MM.1S (cell line): ENCODE data around the gene SLC6A3.

Experiments used
- DNase-seq: peaks from one replicate; pipeline ENCODE4 v3.0.0-alpha.2; 2015
- H2AFZ ChIP-seq: fragments of 300-600 bp; sonication (generic); 2 replicates; pipeline ENCODE4 v1.6.0; 2016; ENCODE audit warnings: antibody characterized with exemption, low read length
- H3F3A ChIP-seq: fragments of 300-600 bp; sonication (generic); 2 replicates; pipeline ENCODE4 v1.6.1; 2016; ENCODE audit warnings: mild to moderate bottlenecking, antibody characterized with exemption, low read length, moderate library complexity, mixed read lengths; ENCODE audit not compliant: insufficient read depth
- H3K27ac ChIP-seq: fragments of 300-600 bp; sonication (generic); 2 replicates; pipeline ENCODE4 v1.5.1; 2016; ENCODE audit warnings: mild to moderate bottlenecking, low read length
- H3K27me3 ChIP-seq: fragments of 300-600 bp; sonication (generic); replicated peaks from 2 replicates; pipeline ENCODE4 v1.6.0; 2016; ENCODE audit warnings: low read length; ENCODE audit not compliant: insufficient read depth
- H3K36me3 ChIP-seq: fragments of 300-600 bp; sonication (generic); replicated peaks from 2 replicates; pipeline ENCODE4 v1.6.1; 2016; ENCODE audit warnings: mild to moderate bottlenecking, low read length, mixed read lengths; ENCODE audit not compliant: insufficient read depth
- H3K4me1 ChIP-seq: fragments of 300-600 bp; sonication (generic); 2 replicates; pipeline ENCODE4 v1.6.1; 2016; ENCODE audit warnings: low read length, mixed read lengths
- H3K4me2 ChIP-seq: fragments of 300-600 bp; sonication (generic); 2 replicates; pipeline ENCODE4 v1.6.0; 2016; ENCODE audit warnings: low read depth, low read length
- H3K4me3 ChIP-seq: fragments of 300-600 bp; sonication (generic); 2 replicates; pipeline ENCODE4 v1.5.1; 2016; ENCODE audit warnings: low read length, mixed read lengths
- H3K79me2 ChIP-seq: fragments of 300-600 bp; sonication (generic); 2 replicates; pipeline ENCODE4 v1.6.1; 2016; ENCODE audit warnings: mixed run types, low read length, mixed read lengths
- H3K9ac ChIP-seq: fragments of 300-600 bp; sonication (generic); 2 replicates; pipeline ENCODE4 v1.6.1; 2016; ENCODE audit warnings: low read length, mixed read lengths
- H3K9me2 ChIP-seq: fragments of 300-600 bp; sonication (generic); replicated peaks from 2 replicates; pipeline ENCODE4 v1.6.1; 2016; ENCODE audit warnings: mild to moderate bottlenecking, low read length, mixed read lengths; ENCODE audit not compliant: insufficient read depth
- H3K9me3 ChIP-seq: fragments of 300-600 bp; sonication (generic); replicated peaks from 2 replicates; pipeline ENCODE4 v1.6.1; 2016; ENCODE audit warnings: mild to moderate bottlenecking, low read length, mixed read lengths; ENCODE audit not compliant: insufficient read depth
- H4K20me1 ChIP-seq: fragments of 300-600 bp; sonication (generic); 2 replicates; pipeline ENCODE4 v1.6.1; 2016; ENCODE audit warnings: mild to moderate bottlenecking, low read length, moderate library complexity, mixed read lengths; ENCODE audit not compliant: insufficient read depth
- EZH2 ChIP-seq: fragments of 300-600 bp; sonication (generic); optimal IDR thresholded peaks from 2 replicates; pipeline ENCODE3; 2017; ENCODE audit warnings: low read depth, mild to moderate bottlenecking, antibody characterized with exemption, low read length, mixed read lengths
- EZH2phosphoT487 ChIP-seq: fragments of 300-600 bp; sonication (generic); IDR thresholded peaks from 2 replicates; pipeline ENCODE4 v1.6.1; 2018; ENCODE audit warnings: antibody characterized with exemption, low read length
- TF ChIP-seq, protein P1 (sequence below): fragments of 300-600 bp; sonication (generic); IDR thresholded peaks from 2 replicates; pipeline ENCODE4 v1.5.1; 2016; ENCODE audit warnings: antibody characterized with exemption, low read length, mixed read lengths

Gene SLC6A3

GRCh38 chr5:1357946-1358725, 87.1 kb downstream of the SLC6A3 start:
- Histone ChIP-seq H3K4me3 (no peak overlapping the region), H3F3A (no peaks in the 10 kb centered on the region), H3K9ac (no peak overlapping the region), H3K9me2 (no peaks in the 10 kb centered on the region), H3K4me1 (no peaks in the 10 kb centered on the region), H3K27ac (no peak overlapping the region), H3K36me3 (no peaks in the 10 kb centered on the region), H3K9me3 (no peaks in the 10 kb centered on the region), H3K4me2 (no peak overlapping the region), H2AFZ (no peak overlapping the region), H4K20me1 (no peaks in the 10 kb centered on the region), H3K27me3 (no peaks in the 10 kb centered on the region), H3K79me2 (no peaks in the 10 kb centered on the region)
- DNase-seq: no peak
- no peak for TF ChIP-seq EZH2
- TF ChIP-seq, protein P1, sequence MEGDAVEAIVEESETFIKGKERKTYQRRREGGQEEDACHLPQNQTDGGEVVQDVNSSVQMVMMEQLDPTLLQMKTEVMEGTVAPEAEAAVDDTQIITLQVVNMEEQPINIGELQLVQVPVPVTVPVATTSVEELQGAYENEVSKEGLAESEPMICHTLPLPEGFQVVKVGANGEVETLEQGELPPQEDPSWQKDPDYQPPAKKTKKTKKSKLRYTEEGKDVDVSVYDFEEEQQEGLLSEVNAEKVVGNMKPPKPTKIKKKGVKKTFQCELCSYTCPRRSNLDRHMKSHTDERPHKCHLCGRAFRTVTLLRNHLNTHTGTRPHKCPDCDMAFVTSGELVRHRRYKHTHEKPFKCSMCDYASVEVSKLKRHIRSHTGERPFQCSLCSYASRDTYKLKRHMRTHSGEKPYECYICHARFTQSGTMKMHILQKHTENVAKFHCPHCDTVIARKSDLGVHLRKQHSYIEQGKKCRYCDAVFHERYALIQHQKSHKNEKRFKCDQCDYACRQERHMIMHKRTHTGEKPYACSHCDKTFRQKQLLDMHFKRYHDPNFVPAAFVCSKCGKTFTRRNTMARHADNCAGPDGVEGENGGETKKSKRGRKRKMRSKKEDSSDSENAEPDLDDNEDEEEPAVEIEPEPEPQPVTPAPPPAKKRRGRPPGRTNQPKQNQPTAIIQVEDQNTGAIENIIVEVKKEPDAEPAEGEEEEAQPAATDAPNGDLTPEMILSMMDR: no peak
- TF ChIP-seq EZH2phosphoT487: no peak

DNA sequence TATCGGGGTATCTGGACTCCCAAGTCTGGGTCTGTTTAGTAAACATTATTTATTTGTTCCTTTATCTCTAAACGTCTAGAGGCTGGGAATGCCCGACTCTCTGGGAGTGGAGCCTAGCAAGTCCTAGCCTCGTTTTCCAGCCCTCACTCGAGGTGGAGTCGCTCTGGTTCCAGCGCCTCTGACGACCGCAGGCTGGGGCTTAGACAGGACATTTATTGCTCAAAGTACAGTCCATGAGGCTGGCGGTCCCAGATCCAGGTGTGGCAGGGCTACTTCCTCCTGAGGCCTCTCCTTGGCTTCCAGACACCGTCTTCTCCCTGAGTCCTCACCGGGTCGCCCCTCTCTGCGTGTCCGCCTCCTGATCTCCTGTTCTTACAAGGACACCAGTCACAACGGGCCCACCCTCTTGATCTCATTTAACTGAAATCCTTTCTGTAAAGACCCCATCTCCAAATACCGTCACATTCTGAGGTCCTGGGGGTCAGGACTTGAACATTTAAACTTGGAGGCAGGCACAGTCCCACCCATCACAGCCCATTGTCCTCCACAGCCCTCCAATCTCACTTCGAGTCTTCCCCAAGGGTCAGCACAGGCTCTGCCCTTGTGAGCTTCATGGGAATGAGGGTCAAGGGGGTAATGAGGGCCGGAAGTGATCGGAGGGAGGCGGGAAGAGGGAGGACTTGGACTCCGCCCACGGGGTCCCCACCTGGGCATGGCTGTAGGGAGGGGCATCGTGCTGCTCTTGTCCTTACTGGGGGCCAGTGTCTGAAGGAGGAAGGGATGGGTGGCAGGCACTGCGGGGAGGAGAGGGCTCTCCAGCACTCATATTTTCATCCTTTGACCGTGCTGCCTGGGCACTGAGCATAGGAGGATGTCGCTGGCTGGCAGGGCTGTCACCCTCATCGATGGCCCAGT, 88.1 kb downstream of the SLC6A3 start:
- H3F3A ChIP-seq: no peaks in the 10 kb centered on the region
- no peaks in the 10 kb centered on the region for H3K9me2 ChIP-seq
- H3K4me2 ChIP-seq: no peak overlapping the region
- H3K36me3 ChIP-seq: no peaks in the 10 kb centered on the region
- no peaks in the 10 kb centered on the region for H3K4me1 ChIP-seq
- DNase-seq: no peak
- no peak overlapping the region for H3K9ac ChIP-seq
- no peaks in the 10 kb centered on the region for H4K20me1 ChIP-seq
- no peaks in the 10 kb centered on the region for H3K27me3 ChIP-seq
- H3K79me2 ChIP-seq: no peaks in the 10 kb centered on the region
- no peaks in the 10 kb centered on the region for H3K9me3 ChIP-seq
- no peak overlapping the region for H3K27ac ChIP-seq
- no peak overlapping the region for H3K4me3 ChIP-seq
- H2AFZ ChIP-seq: no peak overlapping the region
- TF ChIP-seq EZH2: no peak
- TF ChIP-seq, protein P1: no peak
- TF ChIP-seq EZH2phosphoT487: no peak

- H3K27ac ChIP-seq: no peak overlapping the region
- no peaks in the 10 kb centered on the region for H3K9me2 ChIP-seq
- TF ChIP-seq EZH2: no peak
- TF ChIP-seq, protein P1: no peak
- no peak for TF ChIP-seq EZH2phosphoT487
- no peak overlapping the region for H3K9ac ChIP-seq
- no peaks in the 10 kb centered on the region for H3K9me3 ChIP-seq
- no peak overlapping the region for H3K4me2 ChIP-seq
- H3K27me3 ChIP-seq: no peaks in the 10 kb centered on the region
- H3K36me3 ChIP-seq: no peaks in the 10 kb centered on the region
- no peaks in the 10 kb centered on the region for H4K20me1 ChIP-seq
- DNase-seq: no peak
- no peaks in the 10 kb centered on the region for H3F3A ChIP-seq
- H3K4me3 ChIP-seq: no peak overlapping the region
- no peak overlapping the region for H2AFZ ChIP-seq
- no peaks in the 10 kb centered on the region for H3K79me2 ChIP-seq
- no peaks in the 10 kb centered on the region for H3K4me1 ChIP-seq
Measured at GRCh38 chr5:1354576-1354975, 90.7 kb downstream of the SLC6A3 start.
